Panc1 (cell line): ENCODE data around the gene ITGA2. TPM values are rescaled to one million over a fixed set of nuclear protein-coding genes. Genes with fewer than 3 reads are reported as not detected.

Source experiments
- ATAC-seq: fragments of 200-7000 bp; cut with Tn5 transposase; 2 replicates; pipeline ENCODE4 v1.9.1; 2020; ENCODE audit warnings: mild to moderate bottlenecking, moderate library complexity
- BruUV-seq: library from RNA; stranded (reverse); fragments of 400-500 nt; replicated peaks from 2 replicates; lab custom pipeline; 2021; lab: Mats Ljungman, UMichigan
- CTCF ChIA-PET: fragments of 300-600 bp; sonication (Branson Sonifier 250); formaldehyde crosslinking; loops from one replicate; lab custom pipeline; 2022; ENCODE audit warnings: antibody characterized with exemption; lab: Charles Lee
- POLR2A ChIA-PET: fragments of 300-600 bp; sonication (Branson Sonifier 250); formaldehyde crosslinking; loops from one replicate; lab custom pipeline; 2022; ENCODE audit warnings: antibody characterized with exemption; lab: Charles Lee
- DNase-seq: peaks from one replicate; pipeline ENCODE4 v3.0.0-alpha.2; 2010; ENCODE audit warnings: low read depth, low spot score
- H3K27ac ChIP-seq: 2 replicates; pipeline ENCODE4 v1.5.1; 2011; ENCODE audit warnings: mild to moderate bottlenecking, low read length, inconsistent platforms
- H3K27me3 ChIP-seq: fragments of 200-500 bp; sonication (Bioruptor generic); 2 replicates; pipeline ENCODE4 v1.6.0; 2014; ENCODE audit warnings: low read length, inconsistent platforms; ENCODE audit not compliant: control insufficient read depth, insufficient read depth
- H3K36me3 ChIP-seq: fragments of 200-500 bp; sonication (Bioruptor generic); 2 replicates; pipeline ENCODE4 v1.5.1; 2014; ENCODE audit warnings: inconsistent platforms, mild to moderate bottlenecking, low read length, moderate library complexity; ENCODE audit not compliant: control insufficient read depth, insufficient read depth
- H3K4me1 ChIP-seq: 2 replicates; pipeline ENCODE4 v1.5.1; 2011; ENCODE audit warnings: inconsistent platforms, mild to moderate bottlenecking, low read length, moderate library complexity; ENCODE audit not compliant: control insufficient read depth, insufficient read depth
- H3K4me3 ChIP-seq, 2 experiments: 2 replicates each; pipeline ENCODE4 v1.5.1; 2011 to 2012; ENCODE audit warnings: low read depth in 2 of 2, low read length in 2 of 2, mild to moderate bottlenecking in 2 of 2, inconsistent platforms in 1 of 2, moderate library complexity in 1 of 2
- H3K9me3 ChIP-seq: fragments of 200-500 bp; sonication (Bioruptor generic); 2 replicates; pipeline ENCODE4 v1.5.1; 2014; ENCODE audit warnings: low read depth, mild to moderate bottlenecking, inconsistent platforms, low read length, moderate library complexity; ENCODE audit not compliant: control insufficient read depth, insufficient read depth
- CTCF ChIP-seq: fragments of 450-650 bp; IDR thresholded peaks from 2 replicates; pipeline ENCODE4 v1.5.1; 2017; ENCODE audit warnings: mild to moderate bottlenecking
- POLR2AphosphoS5 ChIP-seq: IDR thresholded peaks from 2 replicates; pipeline ENCODE4 v1.6.1; 2012; ENCODE audit warnings: mild to moderate bottlenecking, low read depth, low read length, moderate library complexity
- REST ChIP-seq, 2 experiments: IDR thresholded peaks; 2 replicates each; pipeline ENCODE4 v1.6.1; 2011 to 2012; ENCODE audit warnings: low read depth in 2 of 2, control low read depth in 1 of 2, low read length in 1 of 2, mild to moderate bottlenecking in 1 of 2, moderate library complexity in 1 of 2; ENCODE audit not compliant: insufficient read depth in 1 of 2
- SIN3A ChIP-seq: IDR thresholded peaks from 2 replicates; pipeline ENCODE4 v1.6.1; 2012; ENCODE audit warnings: low read depth, mild to moderate bottlenecking, low read length, moderate library complexity, borderline replicate concordance; ENCODE audit not compliant: insufficient read depth
- TCF7L2 ChIP-seq: IDR thresholded peaks from 2 replicates; pipeline ENCODE4 v1.6.1; 2011; ENCODE audit warnings: mild to moderate bottlenecking, low read depth, low read length, inconsistent platforms
- in situ Hi-C: cut with HindIII; loops from 2 replicates; pipeline ENCODE4 v1.10.0; 2016; ENCODE audit warnings: low sequenced_read_pairs, low pct_unique_long_range_greater_than_20kb
- intact Hi-C: fragments of 100-400 bp; cut with micrococcal nuclease; formaldehyde crosslinking; loops from one replicate; pipeline ENCODE4 v1.10.0; 2022; ENCODE audit not compliant: unreplicated experiment
- total RNA-seq: library from RNA; stranded (reverse); gene quantifications from one replicate; pipeline ENCODE4 v1.2.1, GENCODE V29; 2021; ENCODE audit not compliant: unreplicated experiment

Gene ITGA2
- total RNA-seq, 1 experiment from 2014 or later: 41.8 TPM

GRCh38 chr5:53019320-53019719 is 30.2 kb downstream of the ITGA2 start:
- CTCF ChIA-PET: no interaction called here
- Histone ChIP-seq H3K4me1 (peaks cover 69% of the 10 kb centered on the region), H3K4me3 (no peak overlapping the region), H3K36me3 (no peaks in the 10 kb centered on the region; the same call in 1 of the 2 replicates), H3K9me3 (no peaks in the 10 kb centered on the region), H3K27ac (peak overlapping the region; percentile 80), H3K27me3 (no peaks in the 10 kb centered on the region)
- ATAC-seq (peak; percentile 94), DNase-seq (no peak)
- intact Hi-C loops (no loop called here), in situ Hi-C loops (no loop called here)
- BruUV-seq: no TSS peak
- TF ChIP-seq POLR2AphosphoS5: peak; percentile 79
- no peak for TF ChIP-seq TCF7L2
- TF ChIP-seq SIN3A: no peak
- POLR2A ChIA-PET: no interaction called here

GRCh38 chr5:53022930-53023511 is 33.9 kb downstream of the ITGA2 start:
- in situ Hi-C loops (no loop called here), intact Hi-C loops (no loop called here)
- no peak for DNase-seq
- no TSS peak for BruUV-seq
- CTCF ChIA-PET: interaction anchor here (1.7 kb wide), 1 partner anchor 13 kb away, joined by 4 read pairs; no protein-coding TSS in a partner anchor
- no peaks in the 10 kb centered on the region for H3K9me3 ChIP-seq
- H3K27me3 ChIP-seq: no peaks in the 10 kb centered on the region
- H3K36me3 ChIP-seq: no peaks in the 10 kb centered on the region; the same call in 1 of the 2 replicates
- TF ChIP-seq SIN3A (no peak), CTCF (no peak), TCF7L2 (no peak), REST (IDR thresholded peaks at IDR 0.05; ENCODE audit: insufficient read depth in 1 of 2, low read depth in 2 of 2, low read length in 1 of 2) (no peak), POLR2AphosphoS5 (no peak)
- POLR2A ChIA-PET: interaction anchor here (0.5 kb wide), 1 partner anchor 49 kb away, joined by 3 read pairs; no protein-coding TSS in a partner anchor
- peaks cover 80% of the 10 kb centered on the region for H3K4me1 ChIP-seq
- H3K27ac ChIP-seq: peak overlapping the region; percentile 80
- no peak for ATAC-seq
- H3K4me3 ChIP-seq: no peak overlapping the region

- in situ Hi-C loops: no loop called here
- DNase-seq (no peak), ATAC-seq (no peak)
- Histone ChIP-seq H3K27me3 (no peaks in the 10 kb centered on the region), H3K36me3 (no peaks in the 10 kb centered on the region; the same call in 1 of the 2 replicates), H3K4me3 (no peak overlapping the region), H3K27ac (peak overlapping the region; percentile 80), H3K4me1 (peaks cover 76% of the 10 kb centered on the region), H3K9me3 (no peaks in the 10 kb centered on the region)
- no TSS peak for BruUV-seq
- ChIA-PET POLR2A (no interaction called here), CTCF (interaction anchor here (1.7 kb wide), 1 partner anchor 12 kb away, joined by 4 read pairs; no protein-coding TSS in a partner anchor)
- TF ChIP-seq TCF7L2: no peak
- TF ChIP-seq CTCF: no peak
- no peak for TF ChIP-seq REST (IDR thresholded peaks at IDR 0.05; ENCODE audit: insufficient read depth in 1 of 2, low read depth in 2 of 2, low read length in 1 of 2)
- TF ChIP-seq POLR2AphosphoS5: no peak
- no peak for TF ChIP-seq SIN3A
- intact Hi-C loops: no loop called here
These were observed 34.8 kb downstream of the ITGA2 start for GRCh38 chr5:53023969-53024368.
